ENCODE results near the gene CSRP3. TPM values are rescaled to one million over a fixed set of nuclear protein-coding genes. Genes with fewer than 3 reads are reported as not detected.
A peak's percentile ranks its signal among the peaks of the same experiment; 100 is the strongest.

CSRP3 gene
- total RNA-seq, 1 experiment from 2014 or later = not detected

DNA sequence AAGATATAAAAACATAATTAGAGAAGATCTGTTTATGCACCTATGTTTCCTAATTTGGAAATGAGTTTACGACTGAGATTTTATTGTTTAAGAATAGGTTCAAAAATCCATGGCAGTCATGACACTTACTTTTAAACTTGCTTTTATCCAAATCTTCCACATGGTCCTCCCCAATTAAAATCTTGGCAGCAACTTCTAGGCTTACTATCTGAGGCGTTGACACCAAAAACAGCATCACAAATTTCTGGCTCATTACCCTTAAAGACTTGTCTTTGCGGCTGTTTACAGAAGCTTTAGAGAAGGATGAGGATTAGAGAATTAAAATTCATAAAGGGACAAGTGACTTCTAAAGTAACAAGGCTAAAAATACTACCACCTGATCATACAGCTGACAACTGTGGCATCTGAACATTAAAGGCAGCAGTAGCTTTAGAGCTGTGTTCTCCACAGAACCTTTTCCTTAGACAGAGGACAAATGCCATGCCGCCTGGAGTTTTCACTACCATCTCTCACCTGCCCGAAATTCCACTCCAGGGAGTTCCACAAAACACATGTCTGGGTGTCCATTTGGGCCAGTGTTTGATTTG, 32.5 kb upstream of the CSRP3 start:
- BruUV-seq (replicated peaks) = no TSS peak
- Histone ChIP-seq H3K36me3 (ENCODE audit: low read depth) (peaks cover 50% of the 10 kb centered on the region), H4K20me1 (ENCODE audit: insufficient read depth) (no peaks in the 10 kb centered on the region), H3K9me2 (ENCODE audit: insufficient read depth) (no peaks in the 10 kb centered on the region), H3K27me3 (ENCODE audit: insufficient read depth, low read depth) (no peaks in the 10 kb centered on the region), H3K4me2 (no peak overlapping the region), H2AFZ (no peak overlapping the region), H3K79me2 (ENCODE audit: low read depth) (peaks cover 11% of the 10 kb centered on the region), H3K27ac (peak overlapping the region; percentile 85), H3K4me1 (replicated peaks; ENCODE audit: insufficient read depth) (peaks cover 28% of the 10 kb centered on the region), H3K4me3 (no peak overlapping the region), H3K9me3 (ENCODE audit: insufficient read depth, low read depth) (peaks cover 5% of the 10 kb centered on the region; the same call in 1 of the 2 replicates), H3F3A (ENCODE audit: insufficient read depth, low read depth) (peaks cover 23% of the 10 kb centered on the region)
- TF ChIP-seq, protein P1, sequence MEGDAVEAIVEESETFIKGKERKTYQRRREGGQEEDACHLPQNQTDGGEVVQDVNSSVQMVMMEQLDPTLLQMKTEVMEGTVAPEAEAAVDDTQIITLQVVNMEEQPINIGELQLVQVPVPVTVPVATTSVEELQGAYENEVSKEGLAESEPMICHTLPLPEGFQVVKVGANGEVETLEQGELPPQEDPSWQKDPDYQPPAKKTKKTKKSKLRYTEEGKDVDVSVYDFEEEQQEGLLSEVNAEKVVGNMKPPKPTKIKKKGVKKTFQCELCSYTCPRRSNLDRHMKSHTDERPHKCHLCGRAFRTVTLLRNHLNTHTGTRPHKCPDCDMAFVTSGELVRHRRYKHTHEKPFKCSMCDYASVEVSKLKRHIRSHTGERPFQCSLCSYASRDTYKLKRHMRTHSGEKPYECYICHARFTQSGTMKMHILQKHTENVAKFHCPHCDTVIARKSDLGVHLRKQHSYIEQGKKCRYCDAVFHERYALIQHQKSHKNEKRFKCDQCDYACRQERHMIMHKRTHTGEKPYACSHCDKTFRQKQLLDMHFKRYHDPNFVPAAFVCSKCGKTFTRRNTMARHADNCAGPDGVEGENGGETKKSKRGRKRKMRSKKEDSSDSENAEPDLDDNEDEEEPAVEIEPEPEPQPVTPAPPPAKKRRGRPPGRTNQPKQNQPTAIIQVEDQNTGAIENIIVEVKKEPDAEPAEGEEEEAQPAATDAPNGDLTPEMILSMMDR (conservative IDR thresholded peaks at IDR 0.05) = no peak
- TF ChIP-seq EZH2 (IDR thresholded peaks at IDR 0.05; ENCODE audit: low read depth) = no peak
- intact Hi-C loops (cut with micrococcal nuclease; ENCODE audit: unreplicated experiment) = no loop called here
- no peak for DNase-seq
- CTCF ChIA-PET = no interaction called here
- POLR2A ChIA-PET (ENCODE audit: unreplicated experiment) = interaction anchor here (0.7 kb wide), 1 partner anchor 8 kb away, joined by 12 read pairs; no protein-coding TSS in a partner anchor

DNA sequence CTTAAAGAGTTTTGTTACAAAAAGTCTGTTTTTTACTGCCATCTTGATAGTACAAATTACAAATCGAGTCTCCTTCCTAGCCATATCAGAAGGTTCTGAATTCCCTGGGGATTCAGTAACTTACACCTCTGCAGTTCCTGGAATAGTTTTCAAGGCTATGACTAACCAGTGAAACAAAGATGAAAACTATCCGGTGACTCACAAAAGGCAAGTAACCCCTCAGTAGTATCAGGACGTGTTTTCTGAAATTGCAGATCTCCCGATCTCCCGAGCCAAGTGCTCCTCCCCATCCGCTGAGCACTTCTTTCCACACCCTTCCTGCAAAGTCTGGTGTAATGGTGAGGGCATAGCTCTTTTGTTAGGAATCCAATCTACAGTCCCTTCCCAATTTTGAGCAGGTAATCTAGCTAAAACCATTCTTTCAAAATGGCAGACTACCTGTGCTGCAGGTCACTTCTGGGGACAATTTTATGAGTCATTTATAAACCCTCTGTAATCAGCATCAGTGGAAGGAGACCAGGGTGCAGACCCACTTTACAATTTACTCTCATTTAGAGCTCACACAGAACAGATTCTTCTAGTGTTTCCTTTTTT, 31.2 kb upstream of the CSRP3 start:
- intact Hi-C loops (cut with micrococcal nuclease; ENCODE audit: unreplicated experiment) = no loop called here
- TF ChIP-seq, protein P1 (conservative IDR thresholded peaks at IDR 0.05) = no peak
- no peak for TF ChIP-seq EZH2 (IDR thresholded peaks at IDR 0.05; ENCODE audit: low read depth)
- H3K4me2 ChIP-seq = peak overlapping the region; percentile 49
- no peaks in the 10 kb centered on the region for H3K9me2 ChIP-seq (ENCODE audit: insufficient read depth)
- no peaks in the 10 kb centered on the region for H3K27me3 ChIP-seq (ENCODE audit: insufficient read depth, low read depth)
- H4K20me1 ChIP-seq (ENCODE audit: insufficient read depth) = no peaks in the 10 kb centered on the region
- H3K4me1 ChIP-seq (replicated peaks; ENCODE audit: insufficient read depth) = peaks cover 16% of the 10 kb centered on the region
- ChIA-PET CTCF (no interaction called here), POLR2A (ENCODE audit: unreplicated experiment) (interaction anchor here (0.6 kb wide), 2 partner anchors 11 to 66 kb away, joined by 3 to 7 read pairs; no protein-coding TSS in a partner anchor)
- peak overlapping the region; percentile 19; the same call in 1 of the 2 replicates for H3K4me3 ChIP-seq
- peaks cover 54% of the 10 kb centered on the region for H3K36me3 ChIP-seq (ENCODE audit: low read depth)
- H2AFZ ChIP-seq = peak overlapping the region; percentile 69
- peak overlapping the region; percentile 85 for H3K27ac ChIP-seq
- peak; percentile 38 to 79 for DNase-seq
- H3F3A ChIP-seq (ENCODE audit: insufficient read depth, low read depth) = peaks cover 23% of the 10 kb centered on the region
- no TSS peak for BruUV-seq (replicated peaks)
- peaks cover 5% of the 10 kb centered on the region; the same call in 1 of the 2 replicates for H3K9me3 ChIP-seq (ENCODE audit: insufficient read depth, low read depth)
- no peaks in the 10 kb centered on the region for H3K79me2 ChIP-seq (ENCODE audit: low read depth)

DNA sequence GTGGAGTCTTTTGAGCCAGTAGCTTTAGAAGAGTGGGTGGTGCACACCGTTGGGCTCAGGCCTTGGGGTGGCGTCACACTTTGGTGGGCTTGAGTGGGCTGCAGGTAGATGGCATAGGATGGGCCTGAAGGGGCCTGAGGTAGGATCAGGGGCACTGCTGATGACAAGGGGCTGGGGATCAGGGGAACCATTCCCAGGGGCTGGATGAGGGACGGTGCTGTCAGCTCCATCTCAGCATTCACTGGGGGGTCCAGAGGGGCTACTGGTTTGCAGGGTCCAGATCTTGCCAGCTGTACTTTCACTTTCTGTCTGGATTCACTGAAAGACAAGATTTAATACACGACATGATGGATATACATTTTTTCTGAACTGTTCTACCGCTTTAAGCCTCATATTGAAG, 27.9 kb upstream of the CSRP3 start:
- ChIA-PET CTCF (interaction anchor here (0.6 kb wide), 1 partner anchor 467 kb away, joined by 3 read pairs; no protein-coding TSS in a partner anchor), POLR2A (ENCODE audit: unreplicated experiment) (no interaction called here)
- intact Hi-C loops (cut with micrococcal nuclease; ENCODE audit: unreplicated experiment) = no loop called here
- H3K4me3 ChIP-seq = no peak overlapping the region
- H3K4me1 ChIP-seq (replicated peaks; ENCODE audit: insufficient read depth) = peaks cover 16% of the 10 kb centered on the region
- H3K9me3 ChIP-seq (ENCODE audit: insufficient read depth, low read depth) = peaks cover 5% of the 10 kb centered on the region; the same call in 1 of the 2 replicates
- no TSS peak for BruUV-seq (replicated peaks)
- H3F3A ChIP-seq (ENCODE audit: insufficient read depth, low read depth) = peaks cover 22% of the 10 kb centered on the region
- H3K36me3 ChIP-seq (ENCODE audit: low read depth) = peaks cover 44% of the 10 kb centered on the region
- H3K27me3 ChIP-seq (ENCODE audit: insufficient read depth, low read depth) = no peaks in the 10 kb centered on the region
- H3K79me2 ChIP-seq (ENCODE audit: low read depth) = no peaks in the 10 kb centered on the region
- H4K20me1 ChIP-seq (ENCODE audit: insufficient read depth) = no peaks in the 10 kb centered on the region
- H2AFZ ChIP-seq = no peak overlapping the region
- no peaks in the 10 kb centered on the region for H3K9me2 ChIP-seq (ENCODE audit: insufficient read depth)
- H3K27ac ChIP-seq = no peak overlapping the region
- DNase-seq = no peak
- no peak overlapping the region for H3K4me2 ChIP-seq
- no peak for TF ChIP-seq EZH2 (IDR thresholded peaks at IDR 0.05; ENCODE audit: low read depth)
